Smooth muscle cell (in vitro differentiated cells): ENCODE measurements around the gene LFNG. TPM values are rescaled to one million over a fixed set of nuclear protein-coding genes. Genes with fewer than 3 reads are reported as not detected.

Source experiments
- DNase-seq: peaks from one replicate; lab custom pipeline; 2025; ENCODE audit not compliant: unreplicated experiment; lab: John Stamatoyannopoulos, UW
- H2AFZ ChIP-seq: fragments of 200-600 bp; sonication (generic); 2 replicates; pipeline ENCODE4 v1.6.0; 2016; ENCODE audit warnings: antibody characterized with exemption, low read depth, mild to moderate bottlenecking
- H3F3A ChIP-seq: fragments of 200-600 bp; sonication (generic); 2 replicates; pipeline ENCODE4 v1.6.0; 2017; ENCODE audit warnings: antibody characterized with exemption, low read depth
- H3K27ac ChIP-seq: fragments of 200-600 bp; sonication (generic); 2 replicates; pipeline ENCODE4 v1.5.1; 2016; ENCODE audit warnings: low read depth, mild to moderate bottlenecking
- H3K27me3 ChIP-seq: fragments of 200-600 bp; sonication (generic); 2 replicates; pipeline ENCODE4 v1.6.1; 2016; ENCODE audit warnings: low read depth, mild to moderate bottlenecking
- H3K36me3 ChIP-seq: fragments of 200-600 bp; sonication (generic); 2 replicates; pipeline ENCODE4 v1.5.1; 2016; ENCODE audit warnings: low read depth
- H3K4me1 ChIP-seq: fragments of 200-600 bp; sonication (generic); 2 replicates; pipeline ENCODE4 v1.5.1; 2016; ENCODE audit warnings: low read depth
- H3K4me2 ChIP-seq: fragments of 200-600 bp; sonication (generic); 2 replicates; pipeline ENCODE4 v1.6.0; 2016; ENCODE audit warnings: mild to moderate bottlenecking
- H3K4me3 ChIP-seq: fragments of 200-600 bp; sonication (generic); 2 replicates; pipeline ENCODE4 v1.5.1; 2016; ENCODE audit warnings: mild to moderate bottlenecking
- H3K79me2 ChIP-seq: fragments of 200-600 bp; sonication (generic); 2 replicates; pipeline ENCODE4 v1.6.0; 2016; ENCODE audit warnings: low read depth, mild to moderate bottlenecking
- H3K9ac ChIP-seq: fragments of 200-600 bp; sonication (generic); 2 replicates; pipeline ENCODE4 v1.6.0; 2016; ENCODE audit warnings: low read depth
- H3K9me3 ChIP-seq: fragments of 200-600 bp; sonication (generic); replicated peaks from 2 replicates; pipeline ENCODE4 v1.5.1; 2016; ENCODE audit warnings: low read depth
- H4K20me1 ChIP-seq: fragments of 200-600 bp; sonication (generic); 2 replicates; pipeline ENCODE4 v1.6.0; 2016; ENCODE audit warnings: low read depth
- WGBS: methylation state at CpG from one replicate; pipeline ENCODE4 v1.1.7; 2016; ENCODE audit warnings: low lambda C conversion rate; 5-methylcytosine and 5-hydroxymethylcytosine counted together
- polyA plus RNA-seq: library from polyadenylated mRNA; unstranded; fragments of >200 nt; fragmentation: Nextera tagmentation; extraction: Ambion mirVana; gene quantifications from 2 replicates; pipeline ENCODE4 v1.2.1, GENCODE V29; 2016
- total RNA-seq: library from RNA; depleted of rRNA; stranded (reverse); fragments of >200 nt; gene quantifications from 2 replicates; pipeline ENCODE4 v1.2.3, GENCODE V29; 2014
- TF ChIP-seq, protein P1 (sequence below): fragments of 200-600 bp; sonication (generic); IDR thresholded peaks from 2 replicates; pipeline ENCODE4 v1.5.1; 2017; ENCODE audit warnings: borderline replicate concordance, mild to moderate bottlenecking, antibody characterized with exemption; ENCODE audit not compliant: insufficient read depth, poor library complexity, severe bottlenecking

The LFNG gene
- total and polyA plus RNA-seq, 2 experiments from 2014 or later = 6.0 to 9.8 TPM

DNA sequence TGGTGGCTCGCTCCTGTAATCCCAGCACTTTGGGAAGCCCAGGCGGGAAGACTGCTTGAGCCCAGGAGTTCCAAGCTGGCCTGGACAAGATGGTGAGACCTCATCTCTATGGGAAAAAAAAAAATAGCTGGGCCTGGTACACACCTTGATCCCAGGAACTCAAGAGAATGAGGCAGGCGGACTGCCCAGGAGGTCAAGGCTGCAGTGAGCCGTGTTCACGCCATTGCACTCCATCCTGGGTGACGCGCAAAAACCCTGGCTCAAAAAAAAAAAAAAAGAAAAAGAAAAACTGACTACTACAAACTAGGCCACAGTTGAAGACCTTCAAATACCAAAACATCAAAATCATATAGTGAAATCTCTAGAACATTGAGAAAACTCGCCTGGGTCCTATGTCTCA is 31.8 kb downstream of the LFNG start:
- Histone ChIP-seq H2AFZ (no peak overlapping the region), H3K36me3 (no peaks in the 10 kb centered on the region), H3K4me1 (peaks cover 6% of the 10 kb centered on the region), H3F3A (no peaks in the 10 kb centered on the region), H3K9me3 (no peaks in the 10 kb centered on the region), H4K20me1 (peaks cover 23% of the 10 kb centered on the region), H3K4me2 (no peak overlapping the region), H3K9ac (no peak overlapping the region), H3K27me3 (no peaks in the 10 kb centered on the region), H3K4me3 (no peak overlapping the region), H3K79me2 (peaks cover 4% of the 10 kb centered on the region), H3K27ac (no peak overlapping the region)
- TF ChIP-seq, protein P1, sequence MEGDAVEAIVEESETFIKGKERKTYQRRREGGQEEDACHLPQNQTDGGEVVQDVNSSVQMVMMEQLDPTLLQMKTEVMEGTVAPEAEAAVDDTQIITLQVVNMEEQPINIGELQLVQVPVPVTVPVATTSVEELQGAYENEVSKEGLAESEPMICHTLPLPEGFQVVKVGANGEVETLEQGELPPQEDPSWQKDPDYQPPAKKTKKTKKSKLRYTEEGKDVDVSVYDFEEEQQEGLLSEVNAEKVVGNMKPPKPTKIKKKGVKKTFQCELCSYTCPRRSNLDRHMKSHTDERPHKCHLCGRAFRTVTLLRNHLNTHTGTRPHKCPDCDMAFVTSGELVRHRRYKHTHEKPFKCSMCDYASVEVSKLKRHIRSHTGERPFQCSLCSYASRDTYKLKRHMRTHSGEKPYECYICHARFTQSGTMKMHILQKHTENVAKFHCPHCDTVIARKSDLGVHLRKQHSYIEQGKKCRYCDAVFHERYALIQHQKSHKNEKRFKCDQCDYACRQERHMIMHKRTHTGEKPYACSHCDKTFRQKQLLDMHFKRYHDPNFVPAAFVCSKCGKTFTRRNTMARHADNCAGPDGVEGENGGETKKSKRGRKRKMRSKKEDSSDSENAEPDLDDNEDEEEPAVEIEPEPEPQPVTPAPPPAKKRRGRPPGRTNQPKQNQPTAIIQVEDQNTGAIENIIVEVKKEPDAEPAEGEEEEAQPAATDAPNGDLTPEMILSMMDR = no peak
- DNase-seq = no peak
- 99% methylated on average over 8 of the region's 8 CpGs for WGBS

DNA sequence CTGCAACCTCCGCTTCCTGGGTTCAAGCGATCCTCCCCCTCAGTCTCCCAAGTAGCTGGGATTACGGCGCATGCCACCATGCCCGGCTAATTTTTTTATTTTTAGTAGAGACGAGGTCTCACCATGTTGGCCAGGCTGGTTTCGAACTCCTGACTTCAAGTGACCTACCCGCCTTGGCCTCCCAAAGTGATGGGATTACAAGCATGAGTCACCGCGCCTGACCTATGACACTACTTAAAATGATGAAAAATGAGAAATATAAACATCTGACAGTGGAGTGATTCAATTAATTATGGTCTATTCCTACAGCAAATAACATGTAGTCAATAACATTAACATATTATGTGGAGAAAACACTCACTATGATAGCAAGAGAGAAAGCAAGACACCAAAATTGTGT is 33.5 kb downstream of the LFNG start:
- H3K36me3 ChIP-seq = no peaks in the 10 kb centered on the region
- H3K9me3 ChIP-seq = no peaks in the 10 kb centered on the region
- no peak overlapping the region for H3K4me2 ChIP-seq
- H3F3A ChIP-seq = no peaks in the 10 kb centered on the region
- H3K79me2 ChIP-seq = peaks cover 4% of the 10 kb centered on the region
- H4K20me1 ChIP-seq = peaks cover 16% of the 10 kb centered on the region
- TF ChIP-seq, protein P1 = no peak
- H3K27me3 ChIP-seq = no peaks in the 10 kb centered on the region
- no peak overlapping the region for H3K9ac ChIP-seq
- H2AFZ ChIP-seq = no peak overlapping the region
- DNase-seq = no peak
- no peak overlapping the region for H3K27ac ChIP-seq
- 97% methylated on average over 10 of the region's 10 CpGs for WGBS
- H3K4me3 ChIP-seq = no peak overlapping the region
- peaks cover 6% of the 10 kb centered on the region for H3K4me1 ChIP-seq

DNA sequence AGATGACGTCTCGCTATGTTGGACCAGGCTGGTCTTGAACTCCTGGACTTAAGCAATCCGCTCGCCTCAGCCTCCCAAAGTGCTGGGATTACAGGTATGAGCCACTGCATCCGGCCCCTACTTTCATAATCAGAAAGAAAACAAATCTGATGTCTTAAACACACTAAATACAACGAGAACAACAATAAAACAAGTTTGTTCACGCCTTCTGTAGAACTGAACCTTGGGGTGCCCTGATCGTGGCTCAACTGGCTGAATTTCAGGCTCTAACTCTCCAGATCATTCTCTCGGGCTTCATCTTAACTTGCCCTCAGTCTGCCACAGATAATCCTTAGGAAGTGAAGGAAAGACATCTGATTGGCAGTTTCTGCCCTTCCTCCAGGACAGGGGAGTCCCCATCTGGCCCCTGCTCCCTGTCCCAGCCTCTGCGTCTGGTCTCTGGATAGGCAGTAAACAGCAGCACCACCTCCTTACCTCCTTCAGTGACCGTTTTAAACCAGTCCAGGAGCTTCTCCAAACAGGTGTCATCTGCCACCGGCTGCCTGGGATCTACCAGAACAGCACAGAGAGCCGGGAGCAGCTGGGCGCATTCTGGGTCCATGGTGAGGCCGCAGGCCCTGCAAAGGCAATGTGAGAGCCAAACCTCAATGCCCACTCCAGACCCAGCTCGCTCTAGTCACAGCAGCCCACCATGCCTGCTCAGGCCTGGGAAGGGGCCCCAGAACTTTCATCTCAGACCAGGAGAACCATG is 34.4 kb downstream of the LFNG start:
- no peak overlapping the region for H3K27ac ChIP-seq
- no peak overlapping the region for H2AFZ ChIP-seq
- H3K4me2 ChIP-seq = peak overlapping the region; percentile 88
- peaks cover 6% of the 10 kb centered on the region for H3K4me1 ChIP-seq
- H3K9me3 ChIP-seq = no peaks in the 10 kb centered on the region
- no peaks in the 10 kb centered on the region for H3K27me3 ChIP-seq
- DNase-seq = no peak
- H3K4me3 ChIP-seq = peak overlapping the region; percentile 95
- no peak overlapping the region for H3K9ac ChIP-seq
- WGBS = 90% methylated on average over 16 of the region's 16 CpGs
- peaks cover 4% of the 10 kb centered on the region for H3K79me2 ChIP-seq
- TF ChIP-seq, protein P1 = no peak
- peaks cover 4% of the 10 kb centered on the region for H3F3A ChIP-seq
- H3K36me3 ChIP-seq = no peaks in the 10 kb centered on the region
- H4K20me1 ChIP-seq = peaks cover 13% of the 10 kb centered on the region

GRCh38 chr7:2554661-2555111 is 35.1 kb downstream of the LFNG start:
- peak overlapping the region; percentile 88 for H3K4me2 ChIP-seq
- H2AFZ ChIP-seq = no peak overlapping the region
- peak overlapping the region; percentile 96 for H3K9ac ChIP-seq
- no peaks in the 10 kb centered on the region for H3K27me3 ChIP-seq
- no peaks in the 10 kb centered on the region for H3K9me3 ChIP-seq
- TF ChIP-seq, protein P1 = no peak
- no peak overlapping the region for H3K27ac ChIP-seq
- peaks cover 13% of the 10 kb centered on the region for H4K20me1 ChIP-seq
- H3K4me3 ChIP-seq = peak overlapping the region; percentile 95
- peaks cover 4% of the 10 kb centered on the region for H3F3A ChIP-seq
- 32% methylated on average over 8 of the region's 12 CpGs for WGBS
- no peak for DNase-seq
- no peaks in the 10 kb centered on the region for H3K36me3 ChIP-seq
- peaks cover 10% of the 10 kb centered on the region for H3K4me1 ChIP-seq
- peaks cover 8% of the 10 kb centered on the region for H3K79me2 ChIP-seq
